Panc1 (cell line): ENCODE measurements around the gene CYFIP2. TPM values are rescaled to one million over a fixed set of nuclear protein-coding genes. Genes with fewer than 3 reads are reported as not detected.

Experiments used
- ATAC-seq: fragments of 200-7000 bp; cut with Tn5 transposase; 2 replicates; pipeline ENCODE4 v1.9.1; 2020; ENCODE audit warnings: mild to moderate bottlenecking, moderate library complexity
- BruUV-seq: library from RNA; stranded (reverse); fragments of 400-500 nt; replicated peaks from 2 replicates; lab custom pipeline; 2021; lab: Mats Ljungman, UMichigan
- CTCF ChIA-PET: fragments of 300-600 bp; sonication (Branson Sonifier 250); formaldehyde crosslinking; loops from one replicate; lab custom pipeline; 2022; ENCODE audit warnings: antibody characterized with exemption; lab: Charles Lee
- POLR2A ChIA-PET: fragments of 300-600 bp; sonication (Branson Sonifier 250); formaldehyde crosslinking; loops from one replicate; lab custom pipeline; 2022; ENCODE audit warnings: antibody characterized with exemption; lab: Charles Lee
- DNase-seq: peaks from one replicate; pipeline ENCODE4 v3.0.0-alpha.2; 2010; ENCODE audit warnings: low read depth, low spot score
- H3K27ac ChIP-seq: 2 replicates; pipeline ENCODE4 v1.5.1; 2011; ENCODE audit warnings: mild to moderate bottlenecking, low read length, inconsistent platforms
- H3K27me3 ChIP-seq: fragments of 200-500 bp; sonication (Bioruptor generic); 2 replicates; pipeline ENCODE4 v1.6.0; 2014; ENCODE audit warnings: low read length, inconsistent platforms; ENCODE audit not compliant: control insufficient read depth, insufficient read depth
- H3K36me3 ChIP-seq: fragments of 200-500 bp; sonication (Bioruptor generic); 2 replicates; pipeline ENCODE4 v1.5.1; 2014; ENCODE audit warnings: inconsistent platforms, mild to moderate bottlenecking, low read length, moderate library complexity; ENCODE audit not compliant: control insufficient read depth, insufficient read depth
- H3K4me1 ChIP-seq: 2 replicates; pipeline ENCODE4 v1.5.1; 2011; ENCODE audit warnings: inconsistent platforms, mild to moderate bottlenecking, low read length, moderate library complexity; ENCODE audit not compliant: control insufficient read depth, insufficient read depth
- H3K4me3 ChIP-seq, 2 experiments: 2 replicates each; pipeline ENCODE4 v1.5.1; 2011 to 2012; ENCODE audit warnings: low read depth in 2 of 2, low read length in 2 of 2, mild to moderate bottlenecking in 2 of 2, inconsistent platforms in 1 of 2, moderate library complexity in 1 of 2
- H3K9me3 ChIP-seq: fragments of 200-500 bp; sonication (Bioruptor generic); 2 replicates; pipeline ENCODE4 v1.5.1; 2014; ENCODE audit warnings: low read depth, mild to moderate bottlenecking, inconsistent platforms, low read length, moderate library complexity; ENCODE audit not compliant: control insufficient read depth, insufficient read depth
- CTCF ChIP-seq: fragments of 450-650 bp; IDR thresholded peaks from 2 replicates; pipeline ENCODE4 v1.5.1; 2017; ENCODE audit warnings: mild to moderate bottlenecking
- POLR2AphosphoS5 ChIP-seq: IDR thresholded peaks from 2 replicates; pipeline ENCODE4 v1.6.1; 2012; ENCODE audit warnings: mild to moderate bottlenecking, low read depth, low read length, moderate library complexity
- REST ChIP-seq, 2 experiments: IDR thresholded peaks; 2 replicates each; pipeline ENCODE4 v1.6.1; 2011 to 2012; ENCODE audit warnings: low read depth in 2 of 2, control low read depth in 1 of 2, low read length in 1 of 2, mild to moderate bottlenecking in 1 of 2, moderate library complexity in 1 of 2; ENCODE audit not compliant: insufficient read depth in 1 of 2
- SIN3A ChIP-seq: IDR thresholded peaks from 2 replicates; pipeline ENCODE4 v1.6.1; 2012; ENCODE audit warnings: low read depth, mild to moderate bottlenecking, low read length, moderate library complexity, borderline replicate concordance; ENCODE audit not compliant: insufficient read depth
- TCF7L2 ChIP-seq: IDR thresholded peaks from 2 replicates; pipeline ENCODE4 v1.6.1; 2011; ENCODE audit warnings: mild to moderate bottlenecking, low read depth, low read length, inconsistent platforms
- in situ Hi-C: cut with HindIII; loops from 2 replicates; pipeline ENCODE4 v1.10.0; 2016; ENCODE audit warnings: low sequenced_read_pairs, low pct_unique_long_range_greater_than_20kb
- intact Hi-C: fragments of 100-400 bp; cut with micrococcal nuclease; formaldehyde crosslinking; loops from one replicate; pipeline ENCODE4 v1.10.0; 2022; ENCODE audit not compliant: unreplicated experiment
- total RNA-seq: library from RNA; stranded (reverse); gene quantifications from one replicate; pipeline ENCODE4 v1.2.1, GENCODE V29; 2021; ENCODE audit not compliant: unreplicated experiment

The CYFIP2 gene
- total RNA-seq, 1 experiment from 2014 or later = 0.80 TPM

- in situ Hi-C loops (no loop called here), intact Hi-C loops (no loop called here)
- Histone ChIP-seq H3K27ac (no peak overlapping the region), H3K4me1 (no peaks in the 10 kb centered on the region), H3K36me3 (no peaks in the 10 kb centered on the region; the same call in 1 of the 2 replicates), H3K4me3 (no peak overlapping the region), H3K27me3 (peaks cover 6% of the 10 kb centered on the region), H3K9me3 (no peaks in the 10 kb centered on the region)
- DNase-seq = no peak
- BruUV-seq = no TSS peak
- CTCF ChIA-PET = no interaction called here
- TF ChIP-seq SIN3A (no peak), REST (IDR thresholded peaks at IDR 0.05; ENCODE audit: insufficient read depth in 1 of 2, low read depth in 2 of 2, low read length in 1 of 2) (no peak), TCF7L2 (no peak), CTCF (no peak), POLR2AphosphoS5 (no peak)
- POLR2A ChIA-PET = no interaction called here
- no peak for ATAC-seq
These were observed 3.9 kb downstream of the CYFIP2 start for GRCh38 chr5:157269761-157270272.

GRCh38 chr5:157270771-157271170 is 4.8 kb downstream of the CYFIP2 start:
- in situ Hi-C loops (no loop called here), intact Hi-C loops (no loop called here)
- DNase-seq = no peak
- Histone ChIP-seq H3K27me3 (peaks cover 2% of the 10 kb centered on the region), H3K4me1 (no peaks in the 10 kb centered on the region), H3K4me3 (no peak overlapping the region), H3K9me3 (no peaks in the 10 kb centered on the region), H3K36me3 (no peaks in the 10 kb centered on the region; the same call in 1 of the 2 replicates), H3K27ac (no peak overlapping the region)
- ChIA-PET POLR2A (no interaction called here), CTCF (no interaction called here)
- BruUV-seq = no TSS peak
- TF ChIP-seq POLR2AphosphoS5 (no peak), REST (IDR thresholded peaks at IDR 0.05; ENCODE audit: insufficient read depth in 1 of 2, low read depth in 2 of 2, low read length in 1 of 2) (no peak), TCF7L2 (no peak), SIN3A (no peak)
- ATAC-seq = no peak
